HG02870 (cell line): ENCODE measurements around the gene TRABD2B.

ENCODE experiments used
- ATAC-seq: cut with Tn5 transposase; IDR thresholded peaks from one replicate; pipeline ENCODE4 v1.9.1; 2021; ENCODE audit warnings: mild to moderate bottlenecking, moderate library complexity; ENCODE audit not compliant: unreplicated experiment

The TRABD2B gene

DNA sequence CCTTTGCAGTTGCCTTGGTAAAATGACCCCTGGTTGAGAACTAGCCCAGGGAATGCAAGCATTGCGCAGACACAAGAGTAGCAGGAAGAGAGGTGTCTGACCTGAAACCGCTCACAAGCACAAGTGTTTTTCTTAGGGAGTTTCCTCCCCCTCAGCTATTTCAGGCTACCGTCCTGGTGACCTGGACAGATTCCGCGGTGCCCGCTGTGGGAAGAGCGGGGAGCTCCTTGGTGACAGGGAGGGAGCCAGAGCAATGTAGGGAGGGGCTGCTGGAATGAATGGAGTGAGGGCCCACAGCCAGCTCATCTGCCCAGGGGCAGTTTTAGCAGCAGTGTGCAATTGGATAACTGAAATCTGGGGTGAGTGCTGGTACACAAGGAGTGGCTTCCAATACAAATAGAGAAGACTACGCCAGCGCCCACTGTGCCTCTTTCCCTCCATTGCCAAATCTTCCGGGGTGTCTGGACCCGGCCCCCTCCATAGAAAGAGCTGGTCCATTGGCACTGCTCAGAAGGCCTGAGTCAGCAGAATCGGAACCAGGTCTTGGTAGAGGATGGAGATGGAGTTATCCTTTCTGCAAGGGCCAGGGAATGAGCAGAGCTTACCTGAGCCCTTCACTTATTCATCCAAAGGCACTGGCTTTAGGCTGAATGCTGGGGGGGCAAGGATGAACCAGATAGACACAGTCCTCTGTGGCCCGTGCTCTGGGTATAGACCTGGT is 82.8 kb downstream of the TRABD2B start:
- ATAC-seq: no peak

GRCh38 chr1:47913225-47913823 is 83.9 kb downstream of the TRABD2B start:
- no peak for ATAC-seq

DNA sequence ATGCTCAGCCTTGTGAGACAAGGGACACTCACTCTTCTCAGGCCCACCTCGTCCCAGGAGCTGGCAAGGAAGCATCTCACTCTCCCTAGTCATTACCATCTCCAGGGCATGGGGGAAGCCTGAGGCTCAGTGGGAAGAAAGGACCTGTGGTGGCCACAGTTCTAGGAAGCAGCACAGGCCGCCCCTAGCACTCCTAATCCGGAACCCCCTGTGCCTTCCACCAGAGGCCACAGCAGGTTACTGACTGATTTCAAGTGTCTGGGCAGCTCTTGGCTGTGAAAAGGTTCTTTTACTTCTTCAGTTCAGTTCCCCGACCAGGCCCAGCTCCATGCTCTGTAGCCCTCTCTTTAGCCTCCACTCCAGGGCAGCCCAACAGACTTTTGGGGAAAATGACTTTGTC is 84.4 kb downstream of the TRABD2B start:
- no peak for ATAC-seq

DNA sequence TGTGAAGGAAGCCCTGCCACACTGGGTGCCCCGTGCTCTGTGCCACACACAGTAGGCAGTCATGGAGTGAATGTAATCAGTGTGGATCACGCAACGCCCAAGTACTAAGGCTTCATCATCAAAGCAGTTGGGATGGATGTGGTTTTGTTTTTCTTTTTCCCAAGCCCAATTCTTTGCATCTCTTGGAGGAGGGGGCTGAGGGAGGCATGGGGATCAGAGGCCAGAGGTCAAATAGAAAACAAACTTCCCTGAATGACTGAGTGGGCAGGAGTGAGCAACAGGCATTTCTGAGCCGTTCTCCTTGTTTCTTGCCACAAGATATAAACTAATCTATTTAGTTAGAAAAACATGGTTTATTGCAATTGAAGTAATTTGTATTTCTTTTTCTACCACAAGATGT is 85.3 kb downstream of the TRABD2B start:
- no peak for ATAC-seq

GRCh38 chr1:47911424-47911823 is 85.8 kb downstream of the TRABD2B start:
- no peak for ATAC-seq

DNA sequence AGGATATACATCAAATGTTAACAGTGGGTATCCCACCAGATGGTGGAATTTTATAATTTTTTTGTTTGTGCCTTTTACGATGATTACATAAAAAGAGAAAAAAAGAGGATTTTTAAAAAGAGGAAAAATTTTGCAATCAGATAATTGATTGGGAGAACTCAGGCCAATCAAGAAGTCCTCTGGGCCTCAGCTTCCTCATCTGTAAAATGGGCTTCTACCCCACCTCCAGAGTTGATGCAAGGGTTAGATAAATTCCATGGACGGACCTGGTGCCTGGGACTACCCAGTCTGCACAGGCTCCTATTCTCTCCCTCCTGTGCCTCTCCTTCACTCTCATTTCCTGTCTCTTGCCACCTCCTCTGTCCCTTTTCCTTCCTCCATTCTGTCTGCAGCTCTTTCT is 88.9 kb downstream of the TRABD2B start:
- ATAC-seq: no peak

DNA sequence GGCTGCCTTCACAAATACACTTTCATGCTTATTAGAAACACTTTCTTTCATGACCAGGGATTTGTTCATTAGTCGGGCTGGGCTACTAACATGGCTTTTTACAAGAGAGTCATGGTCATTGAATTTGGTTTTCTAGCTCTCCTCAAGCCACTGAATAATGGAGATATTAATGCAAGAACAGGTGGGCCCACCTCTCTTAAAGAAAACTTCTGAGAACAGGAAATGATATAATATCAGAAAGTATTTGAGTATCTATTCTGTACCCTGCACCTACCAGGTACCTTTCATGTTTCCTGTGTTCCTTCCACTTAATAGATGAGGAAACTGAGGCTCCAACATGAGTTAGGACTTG is 90.0 kb downstream of the TRABD2B start:
- ATAC-seq: no peak

DNA sequence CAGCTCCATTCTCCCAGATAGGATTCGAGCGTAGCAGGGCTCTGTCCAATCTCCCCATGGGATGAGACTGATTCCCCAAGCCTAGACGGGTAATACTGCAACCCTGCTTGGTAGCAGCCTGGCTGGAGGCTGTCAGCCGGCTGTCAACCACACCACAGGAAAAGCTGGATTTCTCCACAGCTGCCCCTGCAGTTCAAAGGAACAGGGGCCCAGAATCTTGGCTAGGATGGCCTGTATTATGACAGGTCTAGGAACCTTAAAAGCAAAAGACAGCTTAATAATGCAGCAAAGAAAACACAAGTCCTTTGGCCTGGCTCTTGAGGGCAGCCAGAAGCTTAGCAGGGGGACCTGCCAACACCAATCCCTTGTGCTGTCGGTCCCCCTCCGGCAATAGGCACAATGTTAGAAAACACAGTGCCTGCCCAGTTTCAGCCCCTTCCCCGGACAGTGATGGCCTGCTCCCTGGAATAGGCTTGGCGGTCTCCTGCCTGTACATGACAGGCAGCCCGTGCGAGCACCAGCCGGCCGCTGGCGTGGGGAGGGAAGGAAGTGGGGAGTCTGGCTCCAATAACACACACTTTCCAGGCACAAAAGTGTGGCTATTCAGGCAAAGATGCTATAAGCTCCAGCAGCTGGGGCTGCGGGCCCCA is 90.5 kb downstream of the TRABD2B start:
- ATAC-seq: no peak

DNA sequence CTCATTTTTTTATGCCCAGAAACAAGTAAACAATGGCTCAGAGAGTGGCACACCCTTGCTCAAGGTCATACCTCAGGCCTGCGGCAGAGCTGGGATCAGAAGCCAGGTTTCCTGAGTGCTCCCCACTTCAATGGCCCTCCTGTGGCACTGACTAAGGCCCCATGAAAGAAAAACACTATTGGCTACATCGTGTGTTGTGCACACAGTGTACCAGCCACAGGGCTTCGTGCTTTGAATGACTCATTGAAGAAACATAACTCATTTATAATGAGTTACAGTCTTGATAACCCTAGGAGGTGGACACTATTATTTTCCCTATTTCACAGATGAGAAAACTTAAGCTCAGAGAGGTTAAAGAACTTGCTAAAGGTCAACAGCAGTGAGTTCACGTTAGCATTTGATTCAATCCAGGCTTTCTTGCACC is 91.2 kb downstream of the TRABD2B start:
- no peak for ATAC-seq

- no peak for ATAC-seq
Measured at GRCh38 chr1:47903723-47904122, 93.5 kb downstream of the TRABD2B start.

- ATAC-seq: no peak
Measured at GRCh38 chr1:47901001-47901575, 96.1 kb downstream of the TRABD2B start.

GRCh38 chr1:47898133-47898845 is 98.9 kb downstream of the TRABD2B start:
- ATAC-seq: no peak

- ATAC-seq: no peak
Measured at GRCh38 chr1:47895279-47896125, 101.7 kb downstream of the TRABD2B start.

DNA sequence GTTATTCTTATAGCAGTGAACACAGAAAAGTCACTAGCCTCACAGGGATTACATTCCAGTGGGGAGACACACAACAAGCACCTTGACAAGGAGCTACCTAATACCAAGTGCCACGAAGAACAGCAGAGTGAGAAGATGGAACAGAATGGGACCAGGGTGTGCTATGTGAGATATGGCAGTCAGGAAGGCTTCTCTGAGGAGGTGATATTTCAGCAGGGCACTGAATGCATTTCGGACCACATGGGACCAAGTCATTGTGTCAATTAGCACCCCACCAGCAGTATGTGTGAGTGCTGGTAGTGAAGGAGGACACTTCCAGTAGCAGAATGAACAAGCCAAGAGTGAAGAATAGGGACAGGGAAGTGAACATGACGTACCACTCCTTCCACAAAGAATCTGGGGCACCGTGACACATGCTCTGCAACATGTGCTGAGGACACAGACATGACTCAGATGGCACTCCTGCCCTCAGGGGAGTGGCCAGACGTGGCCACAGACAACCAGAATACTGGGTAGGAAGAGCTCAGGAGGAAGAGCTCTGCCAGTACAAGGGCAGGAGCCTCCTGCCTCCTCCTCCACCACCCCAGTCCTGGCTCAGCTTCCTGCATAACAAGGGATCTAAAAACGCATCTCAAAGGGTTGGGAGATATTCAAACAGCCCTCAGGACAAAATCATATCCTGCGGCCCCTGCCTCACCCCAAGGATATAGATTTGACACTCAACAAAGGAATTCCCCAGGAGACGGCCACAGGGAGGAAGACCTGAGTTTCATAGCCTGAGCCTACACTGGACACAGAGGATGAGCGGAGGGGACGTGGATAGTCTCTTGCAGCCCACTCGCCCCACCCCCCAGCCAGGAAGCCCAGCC is 102.5 kb downstream of the TRABD2B start:
- no peak for ATAC-seq

GRCh38 chr1:47893412-47893811 is 103.8 kb downstream of the TRABD2B start:
- no peak for ATAC-seq

DNA sequence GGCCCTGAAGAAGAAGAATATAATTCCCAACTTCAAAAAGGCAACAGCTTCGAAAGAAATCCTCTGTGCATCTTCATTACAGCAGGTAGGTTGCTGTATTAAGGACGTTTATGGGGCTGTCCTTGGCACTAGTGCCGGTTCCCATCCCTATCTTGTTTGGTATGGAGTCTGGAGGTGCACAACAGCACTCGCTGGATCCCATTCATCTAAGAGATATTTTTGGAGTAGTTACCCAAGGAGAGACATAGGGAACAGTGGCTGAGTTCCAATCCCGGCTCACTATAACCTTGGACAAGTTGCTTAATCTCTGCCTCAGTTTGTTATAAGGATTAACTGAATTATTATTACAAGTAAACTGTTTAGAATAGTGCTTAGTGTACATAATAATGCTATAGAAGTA is 106.4 kb downstream of the TRABD2B start:
- no peak for ATAC-seq

- ATAC-seq: no peak
Measured at GRCh38 chr1:47888294-47888629, 108.9 kb downstream of the TRABD2B start.

DNA sequence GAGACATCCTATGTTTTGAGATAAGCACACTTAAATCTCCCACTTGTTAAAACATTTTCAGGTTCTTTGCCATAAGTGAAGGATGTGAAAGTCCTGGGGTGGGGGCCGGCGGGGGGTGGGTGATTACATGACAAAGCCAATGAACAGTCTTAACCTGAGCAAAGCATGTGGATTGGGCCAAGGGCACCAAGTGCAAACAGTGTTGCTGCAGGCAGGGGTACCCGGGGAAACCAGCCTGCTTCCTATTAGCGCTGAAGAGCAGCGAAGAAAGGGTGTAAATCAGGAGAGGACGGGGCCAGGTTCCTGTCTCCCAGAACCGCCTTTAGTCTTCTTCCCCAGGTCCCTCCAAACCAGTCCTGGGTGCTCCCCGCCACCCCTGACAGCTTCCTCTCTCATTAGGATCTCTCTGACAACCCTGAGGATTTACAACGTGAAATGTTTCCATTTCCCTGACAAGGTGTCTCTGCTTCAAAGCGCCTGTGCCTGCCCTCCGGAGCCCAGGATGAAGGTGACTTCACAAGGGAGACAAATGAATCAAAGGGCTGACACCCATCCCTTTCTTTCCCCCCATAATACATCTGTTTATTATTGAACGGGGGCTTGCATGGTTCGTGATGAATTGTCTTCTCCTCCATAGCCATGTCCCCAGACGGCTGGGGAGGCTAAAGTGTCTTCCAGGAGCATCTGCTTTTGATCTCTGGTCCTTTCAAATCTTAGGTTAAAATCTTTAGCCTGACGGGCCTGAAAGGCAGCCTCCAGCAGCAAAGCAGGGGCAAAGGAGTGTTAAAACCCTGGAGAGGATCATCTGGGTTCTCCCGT is 109.5 kb downstream of the TRABD2B start:
- ATAC-seq: no peak

- ATAC-seq: no peak
Measured at GRCh38 chr1:47887060-47887459, 110.1 kb downstream of the TRABD2B start.
